Lower leg skin (tissue), 3 donors: ENCODE data around the gene TEPSIN.

ENCODE experiments used
- CTCF ChIP-seq, 3 donors: fragments of 450-650 bp; IDR thresholded peaks; one replicate each; pipeline ENCODE4 v1.5.1; 2016; ENCODE audit warnings: antibody characterized with exemption in 3 of 3, mild to moderate bottlenecking in 3 of 3, moderate library complexity in 2 of 3
- POLR2A ChIP-seq, 2 donors: fragments of 450-650 bp; IDR thresholded peaks; one replicate each; pipeline ENCODE4 v1.6.1; 2016 to 2017; ENCODE audit warnings: antibody characterized with exemption in 2 of 2, mild to moderate bottlenecking in 1 of 2, moderate library complexity in 1 of 2

- TF ChIP-seq POLR2A (IDR thresholded peaks at IDR 0.05) (no peak), CTCF (IDR thresholded peaks at IDR 0.05) (no peak)
Observed at GRCh38 chr17:81238815-81239713, at the start of gene TEPSIN, which contains the start of gene NDUFAF8.
